H4 (cell line): ENCODE results near the gene EFNB2. TPM values are rescaled to one million over a fixed set of nuclear protein-coding genes. Genes with fewer than 3 reads are reported as not detected.

Source experiments
- DNase-seq: peaks from one replicate; pipeline ENCODE4 v3.0.0-alpha.2; 2015; ENCODE audit warnings: low spot score
- total RNA-seq: library from RNA; depleted of rRNA; stranded (reverse); fragments of >200 nt; shearing (Covaris generic); gene quantifications from 2 replicates; pipeline ENCODE4 v1.2.3, GENCODE V29; 2014

The EFNB2 gene
- total RNA-seq, 1 experiment from 2014 or later = 6.7 TPM

- DNase-seq = no peak
These were observed 15.2 kb upstream of the EFNB2 start for GRCh38 chr13:106550570-106551135.

- no peak for DNase-seq
These were observed 12.7 kb upstream of the EFNB2 start for GRCh38 chr13:106548064-106548696.

GRCh38 chr13:106541826-106542225, 6.4 kb upstream of the EFNB2 start:
- no peak for DNase-seq

- DNase-seq = no peak
These were observed 5.2 kb upstream of the EFNB2 start for GRCh38 chr13:106540613-106541012.

- no peak for DNase-seq
These were observed 2.1 kb upstream of the EFNB2 start for GRCh38 chr13:106537521-106537920.

GRCh38 chr13:106536244-106537034, 977 bp upstream of the EFNB2 start:
- DNase-seq = peak; percentile 71

GRCh38 chr13:106534639-106535551, 567 bp downstream of the EFNB2 start:
- DNase-seq = peak; percentile 9

DNA sequence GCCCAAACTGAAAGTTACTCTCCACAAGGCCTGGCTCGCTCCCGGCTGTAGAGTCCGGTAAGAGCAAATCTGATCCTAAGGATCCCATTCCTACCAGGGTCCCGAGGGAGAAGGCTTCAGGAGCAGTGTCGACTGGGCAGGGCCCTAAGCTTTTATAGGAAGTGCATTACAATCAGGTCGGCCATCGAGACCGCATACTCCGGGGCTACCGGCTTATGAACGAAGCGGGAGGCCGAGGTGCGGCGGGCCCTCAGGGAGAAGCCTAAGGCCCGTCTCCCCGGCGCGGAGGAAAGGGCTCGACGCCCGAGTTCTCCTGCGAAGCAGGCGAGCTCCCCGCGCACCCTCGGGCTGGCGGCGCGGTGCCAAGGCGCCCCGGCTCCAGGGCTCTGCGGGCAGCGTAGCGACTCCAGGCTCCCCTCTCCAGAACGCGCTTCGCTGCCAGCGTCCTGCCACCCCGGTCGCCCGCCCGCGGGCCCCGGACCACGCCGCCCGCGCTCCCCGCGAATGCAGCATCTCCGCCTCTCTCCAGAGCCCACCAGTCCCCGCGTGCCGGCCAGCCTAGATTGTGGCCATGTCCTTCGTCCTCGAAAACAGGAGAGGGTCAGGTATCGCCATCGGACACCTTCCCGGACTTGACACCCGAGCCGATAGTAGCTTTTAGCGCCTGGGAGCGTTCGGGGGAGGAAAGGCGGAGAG, 1.4 kb downstream of the EFNB2 start:
- DNase-seq = peak; percentile 27

- DNase-seq = peak; percentile 54
These were observed 2.1 kb downstream of the EFNB2 start for GRCh38 chr13:106533101-106533942.

DNA sequence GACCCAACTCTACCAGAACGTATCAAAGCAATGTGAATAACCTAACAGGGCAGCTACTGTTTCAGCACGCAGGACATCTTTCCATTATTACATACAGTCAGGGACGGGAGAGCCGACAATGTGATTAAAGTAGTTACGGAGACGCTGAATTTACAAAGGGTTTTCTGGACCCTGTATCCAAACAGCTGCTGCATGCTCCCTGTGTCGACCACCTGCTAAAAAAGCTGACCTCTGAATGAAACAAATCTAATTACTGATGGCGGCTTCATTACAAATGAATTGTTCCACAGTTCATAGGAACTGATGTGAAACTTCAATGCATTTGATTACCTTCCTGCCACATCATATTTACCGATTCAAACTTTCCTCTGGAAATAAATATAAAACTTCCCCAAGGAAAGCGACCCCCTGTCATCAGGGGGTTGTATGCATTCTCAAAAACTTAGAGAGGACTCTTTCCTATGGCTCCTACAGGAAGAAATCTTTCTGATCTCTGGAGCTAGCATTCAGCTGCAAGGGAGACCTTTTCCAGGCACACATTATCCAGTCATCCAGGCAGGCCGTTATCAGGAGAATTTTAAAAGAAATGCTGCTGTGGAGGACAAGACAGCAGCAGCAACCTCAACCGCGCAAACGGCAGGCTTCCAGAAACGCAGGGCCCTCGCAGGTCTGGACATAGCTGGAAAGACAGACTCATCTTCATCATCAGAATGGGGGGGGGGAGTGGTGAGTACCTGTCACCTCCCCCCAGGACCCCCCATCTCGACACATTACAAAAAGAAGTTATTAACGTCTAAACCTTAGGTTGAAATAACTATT, 3.1 kb downstream of the EFNB2 start:
- DNase-seq = no peak

- DNase-seq = no peak
These were observed 4.4 kb downstream of the EFNB2 start for GRCh38 chr13:106530980-106531481.

GRCh38 chr13:106530171-106530851, 5.2 kb downstream of the EFNB2 start:
- DNase-seq = no peak

DNA sequence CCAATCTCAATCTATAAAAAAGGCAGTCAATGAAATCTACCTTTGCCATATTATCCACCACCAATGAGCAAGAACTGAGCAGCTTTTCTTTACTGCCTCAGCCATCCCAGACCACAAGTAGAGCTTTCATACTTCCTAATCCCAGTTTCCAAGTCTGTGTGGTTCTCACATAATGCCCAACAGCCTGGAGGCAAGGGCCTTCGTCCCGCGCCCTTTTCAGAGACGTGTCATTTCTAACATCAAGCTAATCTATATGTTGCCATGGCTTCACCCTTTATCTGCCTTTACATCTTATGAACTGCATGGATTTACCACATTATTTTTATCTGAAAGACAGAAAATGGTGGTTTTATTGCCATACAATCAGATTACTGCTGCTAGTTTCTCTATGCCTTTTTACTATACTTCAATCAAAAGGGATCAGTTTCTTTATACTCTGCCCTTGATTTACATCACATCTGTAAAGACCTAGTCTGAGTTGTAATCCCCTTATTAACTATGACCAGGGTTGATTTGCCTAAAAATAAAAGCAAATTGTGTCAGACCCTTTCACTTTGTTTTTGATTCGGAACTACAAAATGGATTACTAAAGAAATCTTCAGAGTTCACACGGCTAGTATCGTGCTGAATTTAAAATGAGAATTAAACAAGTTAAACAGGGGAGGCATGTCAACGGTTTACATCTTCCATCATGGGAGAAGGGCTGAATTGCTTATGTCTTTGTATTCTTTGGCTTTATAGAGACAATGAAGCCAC, 5.9 kb downstream of the EFNB2 start:
- no peak for DNase-seq

DNA sequence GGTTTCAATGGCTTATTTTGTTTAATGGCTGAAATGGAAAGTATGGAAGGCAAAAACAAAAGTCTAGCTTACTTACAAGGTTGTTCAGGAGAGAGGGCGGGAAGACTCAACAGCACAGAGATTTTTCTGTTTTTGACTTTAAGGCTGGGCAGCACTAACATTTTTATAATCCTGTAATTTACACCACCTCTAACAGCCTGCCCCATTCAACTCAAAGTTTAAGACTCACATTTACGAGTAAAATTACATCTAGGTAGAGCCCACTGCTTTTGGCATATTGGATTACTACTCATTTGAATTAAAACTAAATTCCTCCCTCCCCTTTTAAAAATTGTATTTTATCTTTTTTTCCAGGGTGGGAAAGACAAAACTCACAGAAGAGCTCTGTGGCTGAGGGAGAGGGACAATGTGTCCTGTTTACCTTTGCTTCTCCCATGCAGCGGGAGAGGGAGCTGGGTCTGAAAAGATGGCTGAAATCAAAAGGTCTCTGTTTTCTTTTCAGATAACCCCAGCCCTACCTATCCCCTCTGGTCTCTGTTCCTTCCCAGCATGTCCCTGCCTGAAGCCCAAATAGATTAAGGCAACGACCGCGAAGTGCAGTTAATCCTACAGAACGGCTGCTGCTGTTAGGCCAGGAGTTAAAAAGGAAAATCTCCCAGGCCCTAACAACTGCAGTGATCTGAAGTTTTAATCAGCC, 6.6 kb downstream of the EFNB2 start:
- no peak for DNase-seq

GRCh38 chr13:106527826-106528225, 7.6 kb downstream of the EFNB2 start:
- DNase-seq = no peak

- no peak for DNase-seq
These were observed 8.0 kb downstream of the EFNB2 start for GRCh38 chr13:106527445-106527801.

DNA sequence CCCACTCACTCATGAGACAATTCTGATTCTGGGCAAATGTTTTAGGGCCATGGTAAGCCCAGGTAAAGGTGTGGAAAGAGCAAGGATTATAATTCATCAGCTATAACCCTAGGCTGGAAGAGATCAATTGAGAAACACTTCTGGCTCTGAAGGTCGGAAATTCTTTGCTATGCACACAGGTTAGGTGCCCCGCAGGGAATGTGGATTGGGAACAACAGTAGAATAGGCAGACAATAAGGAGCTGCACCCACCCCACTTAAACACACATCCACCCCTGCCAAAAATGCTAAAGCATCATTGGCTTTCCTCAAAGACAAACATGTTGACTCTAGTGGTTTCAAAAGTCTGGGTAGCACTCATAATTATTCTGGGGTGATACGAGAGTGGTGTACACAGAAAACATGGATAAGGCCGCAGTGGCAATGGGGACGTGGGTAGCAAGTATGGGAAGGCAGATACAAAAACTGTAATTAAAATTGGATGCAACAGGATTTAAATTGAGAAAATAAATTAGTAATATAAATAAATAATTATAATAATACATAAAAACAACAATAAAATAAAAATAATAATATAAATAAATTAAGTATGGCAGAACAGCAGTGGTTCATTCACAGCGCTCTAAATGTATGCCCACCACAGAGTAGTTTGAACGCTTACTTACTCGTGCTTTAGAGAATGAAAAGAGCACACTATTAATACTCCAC, 8.6 kb downstream of the EFNB2 start:
- no peak for DNase-seq
